Stimulated activated effector memory CD8-positive, alpha-beta T cell treated with anti-CD3 and anti-CD28 coated beads, Interleukin-12 subunit alpha, Interleukin-12 subunit beta, amount 100 ng/mL, for 72 hours (primary cell): ENCODE measurements around the gene ADM2.

Experiments
- ATAC-seq: fragments of 150-1000 bp; cut with Tn5 transposase; 2 replicates; pipeline ENCODE4 v1.10.0; 2021
- DNase-seq, 2 donors: peaks; one replicate each; pipeline ENCODE4 v3.0.0; 2021 to 2022; ENCODE audit warnings: low spot score in 2 of 2
- H3K27ac Mint-ChIP-seq: one replicate; pipeline ENCODE4 v1.8.0; 2022; ENCODE audit warnings: mild to moderate bottlenecking, mixed read lengths
- H3K36me3 Mint-ChIP-seq: one replicate; pipeline ENCODE4 v1.8.0; 2022; ENCODE audit warnings: mild to moderate bottlenecking, mixed read lengths
- H3K4me1 Mint-ChIP-seq: one replicate; pipeline ENCODE4 v1.8.0; 2022; ENCODE audit warnings: mixed read lengths
- H3K4me3 Mint-ChIP-seq: one replicate; pipeline ENCODE4 v1.8.0; 2022; ENCODE audit warnings: mild to moderate bottlenecking, mixed read lengths
- H3K9me3 Mint-ChIP-seq: one replicate; pipeline ENCODE4 v1.8.0; 2022; ENCODE audit warnings: mixed read lengths

Gene ADM2

GRCh38 chr22:50470491-50470890, 10.9 kb upstream of the ADM2 start:
- Mint-ChIP-seq H3K4me3 (peak overlapping the region; percentile 88), H3K4me1 (peaks cover 74% of the 10 kb centered on the region), H3K27ac (peak overlapping the region; percentile 93), H3K9me3 (no peaks in the 10 kb centered on the region), H3K36me3 (peaks cover 41% of the 10 kb centered on the region)
- DNase-seq (peak in 1 of 2 donors; percentile 64), ATAC-seq (no peak)

- Mint-ChIP-seq H3K4me1 (peaks cover 68% of the 10 kb centered on the region), H3K4me3 (peak overlapping the region; percentile 88), H3K36me3 (peaks cover 36% of the 10 kb centered on the region), H3K9me3 (no peaks in the 10 kb centered on the region), H3K27ac (peak overlapping the region; percentile 93)
- DNase-seq (no peak), ATAC-seq (no peak)
Measured at GRCh38 chr22:50471197-50471847, 10.0 kb upstream of the ADM2 start.

GRCh38 chr22:50471962-50472361, 9.4 kb upstream of the ADM2 start:
- no peak for DNase-seq
- Mint-ChIP-seq H3K27ac (peak overlapping the region; percentile 93), H3K36me3 (peaks cover 31% of the 10 kb centered on the region), H3K9me3 (no peaks in the 10 kb centered on the region), H3K4me1 (peaks cover 63% of the 10 kb centered on the region), H3K4me3 (peak overlapping the region; percentile 88)
- ATAC-seq, result no peak

- Mint-ChIP-seq H3K9me3 (no peaks in the 10 kb centered on the region), H3K4me1 (peaks cover 67% of the 10 kb centered on the region)
- DNase-seq, result peak in 1 of 2 donors; percentile 70
Measured at GRCh38 chr22:50473088-50473487, 8.3 kb upstream of the ADM2 start.

GRCh38 chr22:50473855-50474671, 7.3 kb upstream of the ADM2 start:
- Mint-ChIP-seq H3K9me3 (no peaks in the 10 kb centered on the region), H3K4me1 (peaks cover 58% of the 10 kb centered on the region), H3K36me3 (peaks cover 19% of the 10 kb centered on the region), H3K4me3 (peak overlapping the region; percentile 88), H3K27ac (peak overlapping the region; percentile 93)
- ATAC-seq, result peak; percentile 12
- DNase-seq, result peak in 1 of 2 donors; percentile 76

More at GRCh38 chr22:50473088-50473487, 8.3 kb upstream of the ADM2 start:
- peak; percentile 33 for ATAC-seq
- Mint-ChIP-seq H3K4me3 (peak overlapping the region; percentile 88), H3K36me3 (peaks cover 25% of the 10 kb centered on the region), H3K27ac (peak overlapping the region; percentile 93)

GRCh38 chr22:50474710-50475651, 6.4 kb upstream of the ADM2 start, which contains the start of gene SBF1:
Gene SBF1, minus strand, starts transcription at chr22:50475035. Its CDS starts 195 bp downstream, at chr22:50474840.
- peak within 1 kb of the TSS; percentile 88 for H3K4me3 Mint-ChIP-seq
- DNase-seq (peak; percentile 90 to 94), ATAC-seq (peak; percentile 77)
- peak within 1 kb of the TSS; percentile 93 for H3K27ac Mint-ChIP-seq
- H3K9me3 Mint-ChIP-seq, result no peaks in the 10 kb centered on the region
- H3K4me1 Mint-ChIP-seq, result peaks cover 55% of the 10 kb centered on the region
- peaks cover 19% of the 10 kb centered on the region for H3K36me3 Mint-ChIP-seq

GRCh38 chr22:50475652-50476002, 5.7 kb upstream of the ADM2 start:
- H3K9me3 Mint-ChIP-seq, result no peaks in the 10 kb centered on the region
- peaks cover 53% of the 10 kb centered on the region for H3K4me1 Mint-ChIP-seq
- peaks cover 13% of the 10 kb centered on the region for H3K36me3 Mint-ChIP-seq
- ATAC-seq (no peak), DNase-seq (no peak)
- peak overlapping the region; percentile 88 for H3K4me3 Mint-ChIP-seq
- H3K27ac Mint-ChIP-seq, result peak overlapping the region; percentile 71

- H3K36me3 Mint-ChIP-seq, result peaks cover 13% of the 10 kb centered on the region
- no peak for DNase-seq
- H3K4me1 Mint-ChIP-seq, result peaks cover 40% of the 10 kb centered on the region
- H3K27ac Mint-ChIP-seq, result peak overlapping the region; percentile 33
- H3K4me3 Mint-ChIP-seq, result peak overlapping the region; percentile 88
- no peak for ATAC-seq
- no peaks in the 10 kb centered on the region for H3K9me3 Mint-ChIP-seq
Measured at GRCh38 chr22:50476868-50477267, 4.5 kb upstream of the ADM2 start.

GRCh38 chr22:50477923-50478322, 3.4 kb upstream of the ADM2 start:
- Mint-ChIP-seq H3K27ac (peak overlapping the region; percentile 33), H3K36me3 (peaks cover 13% of the 10 kb centered on the region), H3K9me3 (no peaks in the 10 kb centered on the region), H3K4me3 (no peak overlapping the region), H3K4me1 (peaks cover 30% of the 10 kb centered on the region)
- ATAC-seq (no peak), DNase-seq (no peak)

- peak overlapping the region; percentile 63 for H3K4me3 Mint-ChIP-seq
- peaks cover 17% of the 10 kb centered on the region for H3K4me1 Mint-ChIP-seq
- H3K36me3 Mint-ChIP-seq, result peaks cover 5% of the 10 kb centered on the region
- ATAC-seq (no peak), DNase-seq (no peak)
- no peaks in the 10 kb centered on the region for H3K9me3 Mint-ChIP-seq
- H3K27ac Mint-ChIP-seq, result no peak overlapping the region
Measured at GRCh38 chr22:50479721-50480120, 1.6 kb upstream of the ADM2 start.

GRCh38 chr22:50481045-50481439, 301 bp upstream of the ADM2 start:
- H3K4me3 Mint-ChIP-seq, result peak overlapping the region; percentile 63
- H3K27ac Mint-ChIP-seq, result peak overlapping the region; percentile 32
- peaks cover 4% of the 10 kb centered on the region for H3K36me3 Mint-ChIP-seq
- DNase-seq (no peak), ATAC-seq (no peak)
- no peaks in the 10 kb centered on the region for H3K9me3 Mint-ChIP-seq
- H3K4me1 Mint-ChIP-seq, result peaks cover 17% of the 10 kb centered on the region

GRCh38 chr22:50482107-50483074, 1.0 kb downstream of the ADM2 start:
- H3K36me3 Mint-ChIP-seq, result no peaks in the 10 kb centered on the region
- peak overlapping the region; percentile 69 for H3K4me3 Mint-ChIP-seq
- peaks cover 11% of the 10 kb centered on the region for H3K4me1 Mint-ChIP-seq
- no peak for ATAC-seq
- peak overlapping the region; percentile 82 for H3K27ac Mint-ChIP-seq
- H3K9me3 Mint-ChIP-seq, result no peaks in the 10 kb centered on the region
- no peak for DNase-seq

- Mint-ChIP-seq H3K4me3 (peak overlapping the region; percentile 69), H3K4me1 (peaks cover 10% of the 10 kb centered on the region), H3K36me3 (no peaks in the 10 kb centered on the region), H3K27ac (no peak overlapping the region), H3K9me3 (no peaks in the 10 kb centered on the region)
- ATAC-seq, result no peak
- no peak for DNase-seq
Measured at GRCh38 chr22:50483106-50483505, 1.8 kb downstream of the ADM2 start.

GRCh38 chr22:50483556-50483955, 2.2 kb downstream of the ADM2 start:
- H3K9me3 Mint-ChIP-seq, result no peaks in the 10 kb centered on the region
- DNase-seq (no peak), ATAC-seq (no peak)
- no peak overlapping the region for H3K4me3 Mint-ChIP-seq
- no peaks in the 10 kb centered on the region for H3K36me3 Mint-ChIP-seq
- H3K27ac Mint-ChIP-seq, result no peak overlapping the region
- peaks cover 10% of the 10 kb centered on the region for H3K4me1 Mint-ChIP-seq
